Measurements from ENCODE around the gene GCDH.
"Not testable (repeated sequence)": the region's sequence is repeated elsewhere in the genome, so short reads cannot be mapped to it uniquely, and the experiment has no call there.

GCDH gene

GRCh38 chr19:12890787-12891552, at the start of gene GCDH:
TSS of gene GCDH (plus strand) at chr19:12891160. CDS start at chr19:12891305, 145 bp downstream.
- peak; percentile 88 for DNase-seq (ENCODE audit: low read depth)

- DNase-seq (ENCODE audit: low read depth): no peak
Observed at GRCh38 chr19:12842511-12842910, 48.4 kb upstream of the GCDH start.

GRCh38 chr19:12843328-12843727, 47.6 kb upstream of the GCDH start:
- DNase-seq (ENCODE audit: low read depth): no peak

- DNase-seq (ENCODE audit: low read depth): no peak
Observed at GRCh38 chr19:12843999-12844732, 46.8 kb upstream of the GCDH start.

- not testable (repeated sequence) for DNase-seq (ENCODE audit: low read depth)
Observed at GRCh38 chr19:12846613-12847012, 44.3 kb upstream of the GCDH start.

- DNase-seq (ENCODE audit: low read depth): peak; percentile 27
Observed at GRCh38 chr19:12847159-12848139, 43.5 kb upstream of the GCDH start.

- no peak for DNase-seq (ENCODE audit: low read depth)
Observed at GRCh38 chr19:12856653-12857052, 34.3 kb upstream of the GCDH start.

- DNase-seq (ENCODE audit: low read depth): no peak
Observed at GRCh38 chr19:12858041-12858928, 32.7 kb upstream of the GCDH start.

- no peak for DNase-seq (ENCODE audit: low read depth)
Observed at GRCh38 chr19:12859546-12859945, 31.4 kb upstream of the GCDH start.

- DNase-seq (ENCODE audit: low read depth): no peak
Observed at GRCh38 chr19:12864143-12864542, 26.8 kb upstream of the GCDH start.

- DNase-seq (ENCODE audit: low read depth): no peak
Observed at GRCh38 chr19:12864721-12865715, 25.9 kb upstream of the GCDH start.

- no peak for DNase-seq (ENCODE audit: low read depth)
Observed at GRCh38 chr19:12865746-12866415, 25.1 kb upstream of the GCDH start.

GRCh38 chr19:12866416-12867119, 24.4 kb upstream of the GCDH start:
- no peak for DNase-seq (ENCODE audit: low read depth)

GRCh38 chr19:12867120-12868099, 23.6 kb upstream of the GCDH start:
- no peak for DNase-seq (ENCODE audit: low read depth)

GRCh38 chr19:12868540-12869112, 22.3 kb upstream of the GCDH start:
- no peak for DNase-seq (ENCODE audit: low read depth)

- no peak for DNase-seq (ENCODE audit: low read depth)
Observed at GRCh38 chr19:12871681-12872080, 19.3 kb upstream of the GCDH start.

- DNase-seq (ENCODE audit: low read depth): no peak
Observed at GRCh38 chr19:12872255-12872654, 18.7 kb upstream of the GCDH start.

Measured in HS-27A (cell line).